Limb (tissue), 2 donors: ENCODE results near the gene NCAPD3.

Source experiments
- DNase-seq, 2 donors: peaks; one replicate each; pipeline ENCODE4 v3.0.0-alpha.2; 2016; ENCODE audit errors: extremely low spot score in 2 of 2

NCAPD3 gene

GRCh38 chr11:134253188-134253993 is 29.6 kb upstream of the NCAPD3 start, which contains the start of the genes ACAD8 and THYN1:
TSS of gene ACAD8 (plus strand) at chr11:134253568. CDS start at chr11:134253601, 33 bp downstream.
TSS of gene THYN1 (minus strand) at chr11:134253352. CDS start at chr11:134252882, 470 bp downstream.
- DNase-seq: peak; percentile 95 to 98

DNA sequence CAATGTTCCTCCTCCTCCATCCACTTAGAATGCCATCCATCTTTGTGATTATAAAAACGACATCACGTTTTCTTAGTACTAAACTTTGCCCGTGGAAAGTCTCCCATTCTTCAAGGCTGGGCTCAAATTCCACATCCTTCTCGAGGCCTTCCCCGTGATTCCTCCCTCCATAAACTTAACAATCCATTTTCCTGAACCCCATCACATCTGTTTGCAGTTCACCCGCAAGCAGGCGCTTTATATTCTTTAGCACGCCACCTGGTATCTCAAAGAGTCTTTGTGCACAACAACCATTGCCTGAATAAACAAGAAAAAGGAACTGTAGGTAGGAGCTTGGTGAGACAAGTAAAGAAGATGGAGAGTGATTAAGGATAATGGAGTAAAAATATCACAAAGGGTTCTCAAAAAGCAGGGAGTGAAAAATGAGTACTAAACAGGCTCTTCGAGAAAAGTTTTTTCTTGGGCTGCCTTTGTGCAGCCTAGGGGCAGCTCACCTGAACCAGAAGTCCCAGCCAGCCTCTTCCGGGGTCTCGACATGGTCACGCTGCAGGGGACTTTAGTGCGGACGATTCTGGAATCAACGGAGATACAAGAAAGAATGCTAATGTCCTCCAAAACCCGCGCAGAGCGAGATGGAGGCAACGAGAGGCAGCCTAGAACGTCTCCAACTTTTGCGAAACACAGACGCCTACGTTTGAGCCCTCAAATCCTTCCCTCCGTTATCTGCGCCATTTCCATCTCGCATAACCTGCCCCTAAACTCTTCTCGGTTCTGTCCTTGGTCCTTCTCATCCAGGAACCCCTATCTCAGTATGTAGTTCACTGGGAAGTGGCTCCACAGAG is 28.8 kb upstream of the NCAPD3 start:
- DNase-seq: no peak

- DNase-seq: no peak
Measured at GRCh38 chr11:134250675-134251074, 26.9 kb upstream of the NCAPD3 start.

GRCh38 chr11:134250246-134250645 is 26.5 kb upstream of the NCAPD3 start:
- DNase-seq: no peak

DNA sequence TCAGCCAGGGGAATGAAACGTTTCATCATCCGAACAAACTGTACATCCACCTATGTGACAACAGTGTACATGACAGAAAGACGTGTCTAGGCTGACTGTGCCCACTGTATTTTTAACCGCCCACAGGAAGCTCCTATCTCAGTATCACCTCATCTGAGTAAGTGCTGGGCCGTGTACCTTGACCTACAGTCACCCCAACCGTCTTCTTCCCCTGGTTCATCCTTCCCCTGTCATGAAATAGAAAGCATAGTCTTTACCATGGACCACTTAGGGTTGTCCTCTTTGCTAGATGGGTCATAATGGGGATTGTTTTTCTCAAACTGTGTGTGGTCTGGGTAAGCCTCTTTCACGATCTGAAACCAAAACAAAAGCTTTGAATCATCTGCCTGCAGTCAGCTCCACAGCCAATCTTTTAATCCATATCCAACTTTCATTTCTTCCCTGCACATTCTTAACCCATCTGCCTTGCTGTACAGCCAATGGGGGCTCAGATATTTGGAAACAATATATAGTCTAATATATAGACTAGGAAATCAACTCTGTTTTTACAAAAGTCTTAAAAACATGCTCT is 25.2 kb upstream of the NCAPD3 start:
- DNase-seq: no peak

DNA sequence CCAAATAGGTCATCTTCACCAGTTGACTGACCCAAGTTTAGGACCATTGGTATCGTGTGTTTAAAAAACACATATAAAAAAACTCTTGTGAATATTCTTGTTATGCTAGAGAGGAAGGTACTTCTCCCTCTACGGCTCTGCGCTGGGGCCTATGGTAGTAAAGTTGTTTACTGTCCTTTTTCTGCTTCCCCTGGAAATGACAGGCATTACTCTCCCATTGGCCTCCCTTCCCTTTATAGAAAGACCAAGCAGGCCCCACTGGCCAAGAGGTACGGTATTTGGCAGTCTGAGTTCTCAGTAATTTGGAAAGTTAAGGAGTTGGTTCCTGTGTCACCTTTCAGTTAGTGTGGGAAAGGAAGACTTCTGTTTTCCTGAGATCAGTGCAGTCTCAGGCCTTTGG is 22.9 kb upstream of the NCAPD3 start:
- DNase-seq: no peak

DNA sequence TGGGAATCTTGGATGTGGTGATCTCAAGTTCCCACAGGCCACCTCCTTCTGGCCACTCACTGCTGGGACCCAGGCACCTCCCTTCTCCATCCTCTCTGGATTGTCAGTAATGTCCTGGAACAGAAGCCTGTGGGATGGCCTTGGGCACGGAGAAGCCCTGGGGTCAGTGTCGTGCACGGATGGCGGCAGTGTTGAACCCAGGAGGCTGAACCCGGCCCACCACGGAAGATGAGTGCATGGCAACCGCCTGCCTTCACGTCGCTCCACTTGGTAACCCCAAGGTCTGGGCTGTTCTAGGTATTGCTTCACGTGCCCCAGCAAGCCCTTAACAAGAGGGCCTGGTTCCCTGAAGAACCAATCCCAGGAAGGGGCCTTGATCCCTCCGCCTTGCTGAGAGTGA is 22.3 kb upstream of the NCAPD3 start:
- DNase-seq: no peak

GRCh38 chr11:134245434-134245833 is 21.7 kb upstream of the NCAPD3 start:
- no peak for DNase-seq

- DNase-seq: no peak
Measured at GRCh38 chr11:134244593-134244992, 20.8 kb upstream of the NCAPD3 start.

DNA sequence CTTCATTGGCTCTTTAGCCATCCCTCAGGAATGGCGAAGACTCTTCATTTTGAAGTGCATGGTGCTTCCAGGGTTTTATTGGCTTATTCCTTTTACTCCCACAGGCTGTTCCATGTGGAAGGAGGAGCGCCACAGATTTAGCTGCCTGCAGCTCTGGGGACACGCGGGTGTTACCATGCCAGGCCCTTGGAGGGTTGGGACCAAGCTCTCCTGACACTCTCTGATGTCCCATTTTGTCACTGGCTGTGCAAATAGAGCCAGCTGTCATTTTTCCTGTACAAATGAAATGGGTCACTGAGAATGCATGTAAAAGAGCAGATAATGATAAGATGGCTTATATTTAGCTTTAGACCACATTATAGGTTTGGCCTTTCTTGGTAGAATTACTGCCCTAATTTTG is 20.1 kb upstream of the NCAPD3 start:
- DNase-seq: no peak

GRCh38 chr11:134242376-134242775 is 18.6 kb upstream of the NCAPD3 start:
- DNase-seq: no peak

DNA sequence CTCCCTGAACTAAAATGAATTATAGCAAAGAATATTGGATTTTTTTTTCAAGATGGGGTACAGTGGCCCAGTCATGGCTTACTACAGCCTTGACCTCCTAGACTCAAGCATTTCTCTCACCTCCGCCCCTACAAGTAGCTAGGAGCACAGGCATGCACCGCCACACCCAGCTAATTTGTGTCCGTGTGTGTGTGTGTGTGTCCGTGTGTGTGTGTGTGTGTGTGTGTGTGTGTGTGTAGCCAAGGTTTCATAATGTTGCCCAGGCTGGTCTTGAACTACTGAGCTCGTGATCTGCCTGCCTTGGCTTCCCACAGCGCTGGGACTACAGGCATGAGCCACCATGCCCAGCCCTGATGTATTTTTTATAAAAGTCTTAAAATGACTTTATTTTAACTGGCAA is 16.8 kb upstream of the NCAPD3 start:
- no peak for DNase-seq

GRCh38 chr11:134238956-134239355 is 15.2 kb upstream of the NCAPD3 start:
- DNase-seq: no peak

DNA sequence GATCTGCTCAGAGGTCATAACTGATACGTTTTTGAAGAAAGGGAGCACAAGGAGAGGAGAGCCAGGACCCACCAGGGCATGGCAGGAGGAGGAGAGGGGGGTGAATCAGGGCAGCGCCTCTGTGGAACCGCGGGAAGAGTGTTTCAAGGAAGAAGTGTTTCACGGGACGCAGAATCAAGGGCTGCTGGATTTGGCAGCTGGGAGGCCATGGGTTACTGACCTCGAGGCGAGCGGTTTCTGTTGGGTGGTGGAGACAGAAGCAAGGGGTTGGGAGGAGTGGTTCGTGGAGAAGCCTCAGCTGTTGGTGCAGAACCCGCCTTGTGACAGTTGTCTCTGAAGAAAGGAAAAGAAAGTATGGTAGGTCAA is 13.8 kb upstream of the NCAPD3 start:
- DNase-seq: no peak

DNA sequence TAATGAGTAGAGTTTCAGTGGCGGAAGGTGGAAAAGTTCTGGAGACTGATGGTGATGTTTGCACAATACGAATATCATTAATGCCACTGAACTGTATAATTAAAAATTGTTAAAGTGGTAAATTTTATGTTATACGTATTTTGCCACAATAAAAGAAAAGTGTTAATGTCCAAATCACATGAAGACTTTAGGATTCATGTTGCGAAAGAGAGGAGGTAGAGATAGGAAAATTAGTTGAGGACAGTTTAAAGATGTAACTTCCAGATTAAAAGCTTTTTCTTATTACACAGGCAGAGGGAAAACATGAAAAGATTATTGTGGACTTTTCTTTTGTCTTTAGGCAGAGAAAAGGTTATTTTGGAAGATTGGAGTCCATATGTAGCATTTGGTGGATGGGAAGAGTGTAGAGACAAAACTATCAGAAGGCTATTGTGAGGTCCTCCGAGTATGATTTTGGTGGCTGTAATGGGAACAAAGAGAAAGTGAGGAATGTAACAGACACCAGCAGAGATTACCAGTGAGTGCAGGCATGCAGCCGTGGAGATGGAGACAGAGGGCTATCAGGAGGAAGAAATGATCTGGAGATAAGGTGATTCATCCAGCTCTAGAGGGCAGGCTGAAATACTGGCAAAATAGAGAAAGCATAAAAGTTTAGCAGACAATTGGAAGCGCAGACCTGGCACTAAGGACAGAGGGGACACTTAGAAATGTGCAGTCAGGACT is 13.2 kb upstream of the NCAPD3 start:
- DNase-seq: no peak

- no peak for DNase-seq
Measured at GRCh38 chr11:134235399-134235798, 11.6 kb upstream of the NCAPD3 start.

DNA sequence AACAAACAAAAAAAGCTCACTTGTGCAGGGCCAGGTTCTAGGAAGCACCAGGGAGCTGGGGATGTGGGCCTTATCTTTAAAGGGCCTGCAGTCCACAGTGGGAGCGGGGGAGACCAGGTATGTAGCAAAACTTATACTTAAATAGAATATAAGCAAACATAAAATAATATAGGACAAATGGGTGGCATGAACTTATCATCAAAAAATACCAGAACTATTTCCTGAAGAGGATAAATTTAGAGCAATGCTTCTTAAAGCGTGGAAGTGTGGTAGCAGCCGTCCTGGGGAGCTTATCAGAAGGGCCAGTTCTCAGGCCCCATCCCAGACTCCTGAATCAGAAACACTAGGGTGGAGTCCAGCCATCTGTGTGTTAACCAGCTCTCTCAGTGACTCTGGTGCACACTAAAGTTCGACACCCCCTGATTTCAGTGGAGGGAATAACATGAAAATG is 10.0 kb upstream of the NCAPD3 start:
- no peak for DNase-seq

DNA sequence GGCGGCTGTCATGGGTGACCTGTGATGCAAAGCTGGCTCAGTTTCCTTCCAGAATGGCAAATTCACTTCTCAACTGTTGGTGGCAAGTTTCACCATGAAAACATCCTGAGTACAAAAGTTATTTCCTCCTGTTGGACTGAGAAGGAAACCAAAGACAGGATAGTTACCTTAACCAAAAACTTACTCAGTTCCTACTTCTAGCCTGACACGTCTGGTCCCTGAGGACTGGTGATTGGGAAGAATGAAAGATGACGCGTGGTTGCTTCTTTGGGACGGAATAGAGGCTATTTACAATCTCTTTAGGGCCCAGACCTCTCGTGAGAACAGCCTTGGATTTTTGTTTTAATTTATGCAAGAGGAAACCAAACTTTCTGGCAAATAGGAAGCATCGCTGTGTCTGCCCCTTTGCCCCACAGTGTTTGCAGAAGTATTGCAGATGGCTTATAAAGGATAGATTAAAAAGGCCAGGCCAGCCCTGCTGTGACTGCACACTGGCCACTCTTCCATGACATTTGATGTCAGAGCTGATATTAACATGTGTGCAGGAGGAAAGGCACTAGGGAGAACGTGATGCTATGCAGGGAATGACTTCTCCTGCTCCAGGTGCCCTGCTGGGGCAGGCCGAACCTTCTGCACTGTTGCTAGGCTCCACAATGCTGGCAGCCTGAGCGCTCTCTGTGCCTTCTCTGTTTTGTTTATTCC is 8.3 kb upstream of the NCAPD3 start:
- DNase-seq: no peak

- DNase-seq: no peak
Measured at GRCh38 chr11:134230339-134230738, 6.6 kb upstream of the NCAPD3 start.

GRCh38 chr11:134229126-134229790 is 5.5 kb upstream of the NCAPD3 start:
- DNase-seq: no peak
